Prostate gland (tissue), 2 donors: Measurements from ENCODE around the gene YIPF2.

ENCODE experiments used
- POLR2A ChIP-seq: fragments of 450-650 bp; IDR thresholded peaks from one replicate; pipeline ENCODE4 v1.6.1; 2016; ENCODE audit warnings: antibody characterized with exemption, mild to moderate bottlenecking
- TF ChIP-seq, protein P1 (sequence below), 4 experiments: fragments of 200-600 bp in 2 of 4; fragments of 450-650 bp in 2 of 4; sonication (generic) in 2 of 4; IDR thresholded peaks; 1 replicate in 3 of 4; 2 replicates in 1 of 4; pipeline ENCODE4 v1.5.1; 2016 to 2019; ENCODE audit warnings: antibody characterized with exemption in 4 of 4, mild to moderate bottlenecking in 2 of 4, moderate library complexity in 2 of 4

DNA sequence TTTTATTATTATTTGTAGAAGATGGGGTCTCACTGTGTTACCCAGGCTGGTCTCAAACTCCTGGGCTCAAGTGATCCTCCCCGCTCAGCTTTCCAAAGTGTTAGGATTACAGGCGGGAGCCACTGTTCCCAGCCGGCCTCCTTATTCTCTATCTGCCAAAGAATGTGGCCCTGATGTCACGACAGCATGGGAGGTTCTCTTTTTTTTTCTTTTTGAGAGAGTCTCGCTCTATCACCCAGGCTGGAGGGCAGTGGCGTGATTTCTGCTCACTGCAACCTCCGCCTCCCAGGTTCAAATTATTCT lies 33.6 kb downstream of the YIPF2 start:
- TF ChIP-seq, protein P1, sequence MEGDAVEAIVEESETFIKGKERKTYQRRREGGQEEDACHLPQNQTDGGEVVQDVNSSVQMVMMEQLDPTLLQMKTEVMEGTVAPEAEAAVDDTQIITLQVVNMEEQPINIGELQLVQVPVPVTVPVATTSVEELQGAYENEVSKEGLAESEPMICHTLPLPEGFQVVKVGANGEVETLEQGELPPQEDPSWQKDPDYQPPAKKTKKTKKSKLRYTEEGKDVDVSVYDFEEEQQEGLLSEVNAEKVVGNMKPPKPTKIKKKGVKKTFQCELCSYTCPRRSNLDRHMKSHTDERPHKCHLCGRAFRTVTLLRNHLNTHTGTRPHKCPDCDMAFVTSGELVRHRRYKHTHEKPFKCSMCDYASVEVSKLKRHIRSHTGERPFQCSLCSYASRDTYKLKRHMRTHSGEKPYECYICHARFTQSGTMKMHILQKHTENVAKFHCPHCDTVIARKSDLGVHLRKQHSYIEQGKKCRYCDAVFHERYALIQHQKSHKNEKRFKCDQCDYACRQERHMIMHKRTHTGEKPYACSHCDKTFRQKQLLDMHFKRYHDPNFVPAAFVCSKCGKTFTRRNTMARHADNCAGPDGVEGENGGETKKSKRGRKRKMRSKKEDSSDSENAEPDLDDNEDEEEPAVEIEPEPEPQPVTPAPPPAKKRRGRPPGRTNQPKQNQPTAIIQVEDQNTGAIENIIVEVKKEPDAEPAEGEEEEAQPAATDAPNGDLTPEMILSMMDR (IDR thresholded peaks at IDR 0.05): no peak
- TF ChIP-seq POLR2A: no peak
